Osteocyte (in vitro differentiated cells): ENCODE measurements around the gene SOAT2. TPM values are rescaled to one million over a fixed set of nuclear protein-coding genes. Genes with fewer than 3 reads are reported as not detected.
"Not testable (repeated sequence)": the region's sequence is repeated elsewhere in the genome, so short reads cannot be mapped to it uniquely, and the experiment has no call there.

Source experiments
- DNase-seq: peaks from one replicate; pipeline ENCODE4 v3.0.0; 2021; ENCODE audit warnings: mixed read lengths; ENCODE audit not compliant: unreplicated experiment; ENCODE audit errors: extremely low spot score
- H3K27ac Mint-ChIP-seq: one replicate; pipeline ENCODE4 v1.8.0; 2021; ENCODE audit warnings: mild to moderate bottlenecking, mixed read lengths; ENCODE audit not compliant: unreplicated experiment
- H3K27me3 Mint-ChIP-seq: one replicate; pipeline ENCODE4 v1.8.0; 2021; ENCODE audit warnings: mixed read lengths; ENCODE audit not compliant: unreplicated experiment
- H3K36me3 Mint-ChIP-seq: one replicate; pipeline ENCODE4 v1.8.0; 2021; ENCODE audit warnings: mixed read lengths; ENCODE audit not compliant: unreplicated experiment
- H3K4me1 Mint-ChIP-seq: one replicate; pipeline ENCODE4 v1.8.0; 2021; ENCODE audit warnings: mixed read lengths; ENCODE audit not compliant: unreplicated experiment
- H3K4me3 Mint-ChIP-seq: one replicate; pipeline ENCODE4 v1.8.0; 2021; ENCODE audit warnings: mild to moderate bottlenecking, moderate library complexity, mixed read lengths; ENCODE audit not compliant: unreplicated experiment
- H3K9me3 Mint-ChIP-seq: one replicate; pipeline ENCODE4 v1.8.0; 2021; ENCODE audit warnings: mixed read lengths; ENCODE audit not compliant: unreplicated experiment
- total RNA-seq: library from RNA; stranded (reverse); gene quantifications from 2 replicates; pipeline ENCODE4 v1.2.1, GENCODE V29; 2021
- TF ChIP-seq, protein P1 (sequence below): fragments of 200-600 bp; sonication (generic); IDR thresholded peaks from 2 replicates; pipeline ENCODE4 v1.5.0; 2021; ENCODE audit warnings: antibody characterized with exemption, mild to moderate bottlenecking, moderate library complexity

Gene SOAT2
- total RNA-seq, 1 donor from 2014 or later = not detected

DNA sequence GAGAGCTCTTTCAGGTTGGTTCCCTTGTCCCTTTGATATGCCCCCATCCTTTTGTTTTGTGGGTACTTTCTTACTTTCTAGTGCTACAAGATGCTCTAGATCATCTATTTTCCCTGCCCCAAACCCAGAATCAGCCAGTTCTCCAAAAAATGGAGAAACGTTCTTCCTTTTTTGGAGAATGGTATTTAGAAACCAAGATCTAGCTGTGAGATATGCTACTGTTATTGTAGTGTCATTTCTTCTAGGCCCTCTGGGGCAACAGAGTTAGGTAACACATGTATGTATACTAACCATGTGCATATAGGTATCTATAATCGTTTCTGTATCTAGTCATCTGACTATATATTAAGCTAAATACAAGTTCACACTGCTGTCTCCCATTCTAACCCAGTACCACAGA lies 12.7 kb upstream of the SOAT2 start:
- Mint-ChIP-seq H3K9me3 (no peaks in the 10 kb centered on the region), H3K4me1 (peaks cover 11% of the 10 kb centered on the region), H3K36me3 (peaks cover 1% of the 10 kb centered on the region), H3K4me3 (no peak overlapping the region), H3K27ac (no peak overlapping the region), H3K27me3 (peaks cover 7% of the 10 kb centered on the region)
- TF ChIP-seq, protein P1, sequence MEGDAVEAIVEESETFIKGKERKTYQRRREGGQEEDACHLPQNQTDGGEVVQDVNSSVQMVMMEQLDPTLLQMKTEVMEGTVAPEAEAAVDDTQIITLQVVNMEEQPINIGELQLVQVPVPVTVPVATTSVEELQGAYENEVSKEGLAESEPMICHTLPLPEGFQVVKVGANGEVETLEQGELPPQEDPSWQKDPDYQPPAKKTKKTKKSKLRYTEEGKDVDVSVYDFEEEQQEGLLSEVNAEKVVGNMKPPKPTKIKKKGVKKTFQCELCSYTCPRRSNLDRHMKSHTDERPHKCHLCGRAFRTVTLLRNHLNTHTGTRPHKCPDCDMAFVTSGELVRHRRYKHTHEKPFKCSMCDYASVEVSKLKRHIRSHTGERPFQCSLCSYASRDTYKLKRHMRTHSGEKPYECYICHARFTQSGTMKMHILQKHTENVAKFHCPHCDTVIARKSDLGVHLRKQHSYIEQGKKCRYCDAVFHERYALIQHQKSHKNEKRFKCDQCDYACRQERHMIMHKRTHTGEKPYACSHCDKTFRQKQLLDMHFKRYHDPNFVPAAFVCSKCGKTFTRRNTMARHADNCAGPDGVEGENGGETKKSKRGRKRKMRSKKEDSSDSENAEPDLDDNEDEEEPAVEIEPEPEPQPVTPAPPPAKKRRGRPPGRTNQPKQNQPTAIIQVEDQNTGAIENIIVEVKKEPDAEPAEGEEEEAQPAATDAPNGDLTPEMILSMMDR = no peak
- no peak for DNase-seq

DNA sequence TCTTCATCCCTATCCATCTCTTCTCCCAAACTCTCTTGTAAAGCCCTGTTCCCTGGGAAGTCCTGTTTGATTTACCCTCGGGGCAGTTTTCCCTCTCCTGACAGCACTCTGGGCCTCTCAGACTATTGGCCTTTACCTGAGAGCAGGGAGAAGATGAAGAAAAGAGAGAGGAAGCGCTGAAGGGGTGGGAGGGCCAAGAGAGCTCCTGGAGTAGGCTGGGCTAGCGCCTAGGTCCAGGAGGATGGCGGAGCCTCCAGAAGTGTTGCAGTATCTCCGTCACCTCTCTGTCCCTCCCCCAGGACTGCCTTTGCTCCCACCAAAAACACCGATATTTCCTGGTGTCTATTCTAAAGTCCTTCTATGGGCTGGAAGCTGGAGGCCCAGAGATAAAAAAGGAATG lies 11.5 kb upstream of the SOAT2 start:
- Mint-ChIP-seq H3K27ac (no peak overlapping the region), H3K9me3 (no peaks in the 10 kb centered on the region), H3K36me3 (peaks cover 1% of the 10 kb centered on the region), H3K27me3 (peaks cover 7% of the 10 kb centered on the region), H3K4me3 (no peak overlapping the region), H3K4me1 (peaks cover 16% of the 10 kb centered on the region)
- TF ChIP-seq, protein P1 = no peak
- DNase-seq = no peak

DNA sequence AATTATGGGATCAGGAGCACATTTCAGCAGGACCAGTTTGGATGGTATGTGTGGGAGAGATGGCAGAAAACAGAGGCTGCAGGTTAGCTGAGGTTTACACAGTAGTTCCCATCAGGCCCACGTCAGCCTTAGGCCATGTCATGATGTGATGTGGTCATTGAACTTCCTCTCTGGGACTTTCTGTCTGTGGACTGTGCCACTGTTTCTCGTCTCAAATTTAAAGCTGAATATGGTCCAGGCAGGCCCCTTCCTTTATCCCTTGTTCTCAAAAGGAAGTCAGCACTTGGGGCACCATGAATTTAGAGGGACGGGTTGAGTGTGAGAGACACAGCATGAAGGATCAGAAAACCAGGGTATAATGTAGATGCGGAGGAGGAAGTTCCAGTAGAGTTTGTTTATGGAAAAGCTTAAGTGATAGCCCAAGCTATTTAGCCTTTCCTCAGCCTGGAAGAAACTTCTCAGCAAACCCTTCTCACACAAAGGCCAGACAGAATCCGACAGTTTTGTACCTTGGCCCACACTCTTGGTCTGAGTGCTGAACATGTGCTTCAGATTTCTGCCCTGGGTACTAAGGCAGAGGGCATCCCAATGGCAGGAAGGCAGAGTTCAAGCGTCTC lies 9.4 kb upstream of the SOAT2 start:
- Mint-ChIP-seq H3K4me1 (peaks cover 34% of the 10 kb centered on the region), H3K36me3 (peaks cover 1% of the 10 kb centered on the region), H3K27me3 (no peaks in the 10 kb centered on the region), H3K27ac (peak overlapping the region; percentile 5), H3K9me3 (no peaks in the 10 kb centered on the region), H3K4me3 (no peak overlapping the region)
- DNase-seq = no peak
- TF ChIP-seq, protein P1 = no peak

DNA sequence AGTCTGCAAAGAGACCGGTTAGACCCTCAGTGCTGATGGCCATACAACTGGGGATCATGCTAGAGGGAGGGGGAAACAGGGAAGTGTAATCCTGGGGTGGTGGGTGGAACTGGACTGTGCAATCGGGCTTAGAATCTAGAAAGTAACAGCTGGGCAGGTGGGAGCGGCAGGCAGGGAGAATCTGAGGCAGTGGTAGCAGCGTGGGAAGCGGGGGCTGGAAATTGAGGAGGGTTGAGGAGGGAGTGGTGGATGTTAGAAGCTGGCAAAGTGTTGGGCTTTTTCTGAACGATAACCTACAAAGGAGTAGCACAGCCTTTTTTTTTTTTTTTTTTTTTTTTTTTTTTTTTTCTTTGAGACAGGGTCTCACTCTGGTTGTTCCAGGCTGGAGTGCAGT lies 8.9 kb upstream of the SOAT2 start:
- Mint-ChIP-seq H3K4me3 (no peak overlapping the region), H3K4me1 (peaks cover 39% of the 10 kb centered on the region), H3K36me3 (peaks cover 1% of the 10 kb centered on the region), H3K27ac (peak overlapping the region; percentile 5), H3K9me3 (no peaks in the 10 kb centered on the region), H3K27me3 (no peaks in the 10 kb centered on the region)
- TF ChIP-seq, protein P1 = no peak
- DNase-seq = no peak

DNA sequence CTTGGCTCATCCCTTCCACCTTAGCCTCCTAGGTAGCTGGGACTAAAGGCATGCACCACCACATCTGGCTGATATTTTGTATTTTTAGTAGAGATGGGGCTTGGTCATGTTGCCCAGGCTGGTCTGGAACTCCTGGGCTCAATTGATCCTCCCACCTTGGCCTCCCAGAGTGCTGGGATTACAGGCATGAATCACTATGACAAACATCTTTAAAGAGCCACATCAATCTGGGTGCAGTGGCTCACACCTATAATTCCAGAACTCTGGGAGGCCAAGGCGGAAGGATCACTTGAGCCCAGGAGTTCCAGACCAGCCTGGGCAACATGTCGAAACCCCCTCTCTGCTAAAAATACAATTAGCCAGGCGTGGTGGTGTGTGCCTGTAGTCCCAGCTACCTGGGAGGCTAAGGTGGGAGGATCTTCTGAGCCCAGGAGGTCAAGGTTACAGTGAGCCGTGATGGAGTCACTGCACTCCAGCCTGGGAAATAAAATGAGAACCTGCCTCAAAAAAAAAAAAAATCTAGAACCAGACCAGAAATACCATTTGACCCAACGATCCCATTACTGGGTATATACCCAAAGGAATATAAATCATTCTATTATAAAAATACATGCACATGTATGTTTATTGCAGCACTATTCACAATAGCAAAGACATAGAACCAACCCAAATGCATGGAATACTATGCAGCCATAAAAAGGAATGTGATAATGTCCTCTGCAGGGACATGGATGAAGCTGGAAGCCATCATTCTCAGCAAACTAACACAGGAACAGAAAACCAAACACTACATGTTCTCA lies 8.3 kb upstream of the SOAT2 start:
- H3K27ac Mint-ChIP-seq, DNase-seq, H3K27me3 Mint-ChIP-seq, H3K9me3 Mint-ChIP-seq, H3K4me3 Mint-ChIP-seq, H3K36me3 Mint-ChIP-seq: not testable (repeated sequence)
- peaks cover 40% of the 10 kb centered on the region for H3K4me1 Mint-ChIP-seq

DNA sequence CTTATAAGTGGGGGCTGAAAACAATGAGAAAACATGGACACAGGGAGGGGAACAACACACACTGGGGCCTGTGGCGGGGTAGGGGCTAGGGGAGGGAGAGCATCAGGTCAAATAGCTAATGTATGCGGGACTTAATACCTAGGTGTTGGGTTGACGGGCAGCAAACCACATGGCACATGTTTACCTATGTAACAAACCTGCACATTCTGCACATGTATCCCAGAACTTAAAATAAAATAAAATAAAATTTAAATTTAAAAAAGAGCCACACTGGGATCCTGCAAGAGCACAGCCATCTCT lies 7.7 kb upstream of the SOAT2 start:
- not testable (repeated sequence) for H3K4me3 Mint-ChIP-seq, H3K27me3 Mint-ChIP-seq, H3K9me3 Mint-ChIP-seq, H3K36me3 Mint-ChIP-seq, H3K27ac Mint-ChIP-seq, DNase-seq
- peaks cover 42% of the 10 kb centered on the region for H3K4me1 Mint-ChIP-seq
